ENCODE measurements around the gene FGF12.
A peak's percentile ranks its signal among the peaks of the same experiment; 100 is the strongest.

The FGF12 gene

GRCh38 chr3:192684151-192684550 lies 43.2 kb downstream of the FGF12 start:
- peak; percentile 77 for DNase-seq

- DNase-seq: no peak
These were observed 51.2 kb downstream of the FGF12 start for GRCh38 chr3:192675958-192676649.

GRCh38 chr3:192655628-192656027 lies 71.7 kb downstream of the FGF12 start:
- no peak for DNase-seq

GRCh38 chr3:192655040-192655439 lies 72.3 kb downstream of the FGF12 start:
- DNase-seq: no peak

GRCh38 chr3:192653862-192654261 lies 73.5 kb downstream of the FGF12 start:
- DNase-seq: no peak

- DNase-seq: peak; percentile 27
These were observed 74.6 kb downstream of the FGF12 start for GRCh38 chr3:192652727-192653126.

GRCh38 chr3:192651836-192652512 lies 75.4 kb downstream of the FGF12 start:
- DNase-seq: no peak

- no peak for DNase-seq
These were observed 81.9 kb downstream of the FGF12 start for GRCh38 chr3:192645437-192645836.

- DNase-seq: no peak
These were observed 84.7 kb downstream of the FGF12 start for GRCh38 chr3:192642651-192643050.

GRCh38 chr3:192641919-192642318 lies 85.4 kb downstream of the FGF12 start:
- no peak for DNase-seq

GRCh38 chr3:192639987-192640386 lies 87.4 kb downstream of the FGF12 start:
- no peak for DNase-seq

GRCh38 chr3:192637803-192638202 lies 89.5 kb downstream of the FGF12 start:
- no peak for DNase-seq

- no peak for DNase-seq
These were observed 90.6 kb downstream of the FGF12 start for GRCh38 chr3:192636517-192637444.

- DNase-seq: no peak
These were observed 97.9 kb downstream of the FGF12 start for GRCh38 chr3:192629429-192629828.

- DNase-seq: no peak
These were observed 105.4 kb downstream of the FGF12 start for GRCh38 chr3:192621909-192622308.

GRCh38 chr3:192620275-192620674 lies 107.1 kb downstream of the FGF12 start:
- DNase-seq: no peak

- DNase-seq: no peak
These were observed 115.9 kb downstream of the FGF12 start for GRCh38 chr3:192611411-192611810.

- DNase-seq: no peak
These were observed 118.4 kb downstream of the FGF12 start for GRCh38 chr3:192608726-192609600.

GRCh38 chr3:192607798-192608197 lies 119.5 kb downstream of the FGF12 start:
- DNase-seq: no peak

GRCh38 chr3:192597913-192598312 lies 129.4 kb downstream of the FGF12 start:
- no peak for DNase-seq

- DNase-seq: no peak
These were observed 129.8 kb downstream of the FGF12 start for GRCh38 chr3:192597506-192597905.

GRCh38 chr3:192578729-192579128 lies 148.6 kb downstream of the FGF12 start:
- no peak for DNase-seq

GRCh38 chr3:192577811-192578210 lies 149.5 kb downstream of the FGF12 start:
- no peak for DNase-seq

All from NCI-H524 treated with DMSO at 0.1 percent for 48 hours (cell line).